Measurements from ENCODE around the gene VCAN.

DNA sequence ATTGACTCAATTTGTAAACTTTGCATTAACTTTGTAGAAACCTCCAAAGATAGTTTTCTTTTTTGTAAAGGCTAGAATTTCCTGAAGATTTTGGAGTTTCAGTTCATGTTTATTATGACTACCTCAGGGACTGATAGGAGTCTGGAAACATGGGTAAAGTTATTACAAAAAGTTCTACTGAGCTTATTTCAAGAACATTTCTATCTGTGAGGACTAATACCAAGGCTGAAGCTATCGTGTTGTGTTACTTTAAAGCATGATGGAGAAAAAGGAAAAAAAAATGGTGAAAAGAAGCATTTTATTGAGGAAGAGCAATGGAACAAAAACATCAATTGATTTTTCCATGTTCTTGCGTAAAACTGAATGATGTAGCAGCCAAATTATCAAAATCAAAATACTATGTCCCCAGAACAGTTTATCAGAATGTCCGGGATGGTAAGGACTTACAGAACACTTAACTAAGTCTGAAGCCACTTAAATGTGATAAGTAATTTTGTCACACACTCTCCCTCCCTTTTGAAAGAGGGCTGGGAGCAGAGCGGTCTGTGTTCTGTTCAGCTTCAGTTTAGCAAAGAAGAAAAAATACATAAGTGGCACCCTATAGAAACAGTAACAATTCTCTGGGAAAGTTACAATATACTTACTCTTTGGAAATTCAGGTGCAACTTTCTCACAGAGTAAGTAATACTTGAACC, 25.1 kb upstream of the VCAN start:
- TF ChIP-seq, protein P1, sequence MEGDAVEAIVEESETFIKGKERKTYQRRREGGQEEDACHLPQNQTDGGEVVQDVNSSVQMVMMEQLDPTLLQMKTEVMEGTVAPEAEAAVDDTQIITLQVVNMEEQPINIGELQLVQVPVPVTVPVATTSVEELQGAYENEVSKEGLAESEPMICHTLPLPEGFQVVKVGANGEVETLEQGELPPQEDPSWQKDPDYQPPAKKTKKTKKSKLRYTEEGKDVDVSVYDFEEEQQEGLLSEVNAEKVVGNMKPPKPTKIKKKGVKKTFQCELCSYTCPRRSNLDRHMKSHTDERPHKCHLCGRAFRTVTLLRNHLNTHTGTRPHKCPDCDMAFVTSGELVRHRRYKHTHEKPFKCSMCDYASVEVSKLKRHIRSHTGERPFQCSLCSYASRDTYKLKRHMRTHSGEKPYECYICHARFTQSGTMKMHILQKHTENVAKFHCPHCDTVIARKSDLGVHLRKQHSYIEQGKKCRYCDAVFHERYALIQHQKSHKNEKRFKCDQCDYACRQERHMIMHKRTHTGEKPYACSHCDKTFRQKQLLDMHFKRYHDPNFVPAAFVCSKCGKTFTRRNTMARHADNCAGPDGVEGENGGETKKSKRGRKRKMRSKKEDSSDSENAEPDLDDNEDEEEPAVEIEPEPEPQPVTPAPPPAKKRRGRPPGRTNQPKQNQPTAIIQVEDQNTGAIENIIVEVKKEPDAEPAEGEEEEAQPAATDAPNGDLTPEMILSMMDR (IDR thresholded peaks at IDR 0.05 in 8 of 11, conservative IDR thresholded peaks at IDR 0.05 in 3 of 11) = no peak
- TF ChIP-seq POLR2A (IDR thresholded peaks at IDR 0.05) (no peak), POLR2AphosphoS5 (IDR thresholded peaks at IDR 0.05) (no peak)

All from spleen (tissue), 7 donors.